ENCODE results near the gene FURIN.

Gene FURIN

DNA sequence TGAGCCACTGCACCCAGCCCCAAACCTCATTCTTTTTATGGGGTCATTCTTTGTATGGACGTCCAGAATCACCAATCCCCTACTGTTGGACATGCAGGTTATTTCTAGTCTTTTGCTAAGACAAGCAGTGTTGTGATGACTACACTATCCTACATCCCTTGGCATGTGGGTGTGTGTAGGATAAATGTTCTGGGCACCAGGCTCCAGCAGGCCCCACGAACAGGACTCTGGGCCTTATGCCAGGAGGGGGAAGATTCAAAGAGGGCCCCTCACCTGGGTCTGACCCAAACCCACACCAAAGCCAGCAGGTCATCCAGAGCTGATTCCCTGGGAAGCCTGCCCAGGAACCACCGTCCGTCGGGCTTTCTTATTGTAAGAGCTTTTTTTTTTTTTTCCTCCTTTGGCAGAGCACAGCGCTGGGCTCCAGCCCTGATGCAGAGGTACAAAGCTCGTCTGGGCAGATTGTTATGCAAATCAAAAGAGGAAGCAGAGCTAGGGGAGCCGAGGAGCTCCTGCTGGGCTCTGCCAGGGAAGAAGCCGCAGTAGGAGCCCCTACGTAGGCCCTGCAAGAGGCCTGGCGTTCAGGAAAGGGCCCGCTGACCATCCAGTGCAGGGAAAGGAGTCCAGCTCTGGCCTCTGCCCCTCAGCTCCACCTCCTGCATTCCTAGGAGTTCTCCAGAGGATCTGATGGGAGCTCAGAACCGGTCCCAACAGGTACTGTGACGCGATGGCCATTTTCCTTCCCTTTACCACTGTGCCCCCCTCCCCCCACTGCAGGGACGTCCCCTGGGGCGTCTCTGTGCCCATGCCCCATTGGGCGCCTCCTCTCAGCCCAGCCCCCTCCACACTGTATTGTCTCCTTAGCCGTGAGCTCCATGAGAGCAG, 29.0 kb upstream of the FURIN start:
- peak overlapping the region; percentile 39 for H3K27ac ChIP-seq (ENCODE audit: low read depth, low read length)
- H3K27me3 ChIP-seq (ENCODE audit: control insufficient read depth, low read length): no peaks in the 10 kb centered on the region
- peak overlapping the region; percentile 89 for H3K4me2 ChIP-seq (ENCODE audit: low read length)
- peak overlapping the region; percentile 77 for H3K4me3 ChIP-seq (ENCODE audit: low read length)
- H3K36me3 ChIP-seq (ENCODE audit: control insufficient read depth, low read length): no peaks in the 10 kb centered on the region
- H3K9me3 ChIP-seq (ENCODE audit: control insufficient read depth, insufficient read depth, low read length): no peaks in the 10 kb centered on the region
- peaks cover 34% of the 10 kb centered on the region for H3K4me1 ChIP-seq (ENCODE audit: control insufficient read depth, low read length)
- TF ChIP-seq, protein P1, sequence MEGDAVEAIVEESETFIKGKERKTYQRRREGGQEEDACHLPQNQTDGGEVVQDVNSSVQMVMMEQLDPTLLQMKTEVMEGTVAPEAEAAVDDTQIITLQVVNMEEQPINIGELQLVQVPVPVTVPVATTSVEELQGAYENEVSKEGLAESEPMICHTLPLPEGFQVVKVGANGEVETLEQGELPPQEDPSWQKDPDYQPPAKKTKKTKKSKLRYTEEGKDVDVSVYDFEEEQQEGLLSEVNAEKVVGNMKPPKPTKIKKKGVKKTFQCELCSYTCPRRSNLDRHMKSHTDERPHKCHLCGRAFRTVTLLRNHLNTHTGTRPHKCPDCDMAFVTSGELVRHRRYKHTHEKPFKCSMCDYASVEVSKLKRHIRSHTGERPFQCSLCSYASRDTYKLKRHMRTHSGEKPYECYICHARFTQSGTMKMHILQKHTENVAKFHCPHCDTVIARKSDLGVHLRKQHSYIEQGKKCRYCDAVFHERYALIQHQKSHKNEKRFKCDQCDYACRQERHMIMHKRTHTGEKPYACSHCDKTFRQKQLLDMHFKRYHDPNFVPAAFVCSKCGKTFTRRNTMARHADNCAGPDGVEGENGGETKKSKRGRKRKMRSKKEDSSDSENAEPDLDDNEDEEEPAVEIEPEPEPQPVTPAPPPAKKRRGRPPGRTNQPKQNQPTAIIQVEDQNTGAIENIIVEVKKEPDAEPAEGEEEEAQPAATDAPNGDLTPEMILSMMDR (IDR thresholded peaks at IDR 0.05; ENCODE audit: low read depth, low read length, poor library complexity, severe bottlenecking): no peak
- no peak for TF ChIP-seq EZH2phosphoT487 (IDR thresholded peaks at IDR 0.05; ENCODE audit: borderline replicate concordance, low read length)
- no peaks in the 10 kb centered on the region for H3F3A ChIP-seq (ENCODE audit: control insufficient read depth, insufficient read depth)
- H3K79me2 ChIP-seq (ENCODE audit: control insufficient read depth, low read length): no peaks in the 10 kb centered on the region
- H4K20me1 ChIP-seq (ENCODE audit: control insufficient read depth, insufficient read depth, low read depth, low read length): no peaks in the 10 kb centered on the region
- H3K9me2 ChIP-seq (replicated peaks; ENCODE audit: control insufficient read depth, low read length): no peaks in the 10 kb centered on the region

DNA sequence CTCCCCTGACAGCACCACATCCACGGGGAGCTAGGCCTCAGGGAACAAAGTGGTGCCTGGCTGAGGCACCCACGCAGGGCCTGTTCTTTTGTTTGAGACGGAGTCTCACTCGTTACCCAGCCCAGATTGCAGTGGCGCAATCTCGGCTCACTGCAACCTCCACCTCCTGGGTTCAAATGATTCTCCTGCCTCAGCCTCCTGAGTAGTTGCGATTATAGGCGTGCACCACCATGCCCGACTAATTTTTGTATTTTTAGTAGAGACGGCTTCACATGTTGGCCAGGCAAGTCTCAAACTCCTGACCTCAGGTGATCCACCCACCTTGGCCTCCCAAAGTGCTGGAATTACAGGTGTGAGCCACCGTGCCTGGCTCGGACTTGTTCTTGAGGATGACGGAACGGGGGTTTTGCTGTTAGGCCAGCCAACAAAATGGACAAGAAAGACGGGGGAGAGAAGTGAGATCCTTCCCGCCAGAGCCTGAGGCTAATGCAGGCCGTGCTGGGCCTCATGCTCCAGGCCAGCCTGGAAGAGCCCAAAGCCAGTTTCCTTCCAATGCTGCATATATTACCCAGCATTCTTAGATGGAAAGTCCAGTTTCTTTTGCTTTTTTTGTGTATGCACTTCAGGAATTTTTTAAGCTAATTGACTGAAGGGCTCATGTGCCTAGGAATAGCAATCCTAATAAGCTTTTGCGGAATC, 28.1 kb upstream of the FURIN start:
- no peak for TF ChIP-seq EZH2phosphoT487 (IDR thresholded peaks at IDR 0.05; ENCODE audit: borderline replicate concordance, low read length)
- TF ChIP-seq, protein P1 (IDR thresholded peaks at IDR 0.05; ENCODE audit: low read depth, low read length, poor library complexity, severe bottlenecking): no peak
- H4K20me1 ChIP-seq (ENCODE audit: control insufficient read depth, insufficient read depth, low read depth, low read length): no peaks in the 10 kb centered on the region
- no peaks in the 10 kb centered on the region for H3F3A ChIP-seq (ENCODE audit: control insufficient read depth, insufficient read depth)
- peak overlapping the region; percentile 89 for H3K4me2 ChIP-seq (ENCODE audit: low read length)
- H3K4me1 ChIP-seq (ENCODE audit: control insufficient read depth, low read length): peaks cover 37% of the 10 kb centered on the region
- H3K27me3 ChIP-seq (ENCODE audit: control insufficient read depth, low read length): no peaks in the 10 kb centered on the region
- H3K4me3 ChIP-seq (ENCODE audit: low read length): peak overlapping the region; percentile 77
- peak overlapping the region; percentile 39 for H3K27ac ChIP-seq (ENCODE audit: low read depth, low read length)
- H3K9me3 ChIP-seq (ENCODE audit: control insufficient read depth, insufficient read depth, low read length): no peaks in the 10 kb centered on the region
- no peaks in the 10 kb centered on the region for H3K36me3 ChIP-seq (ENCODE audit: control insufficient read depth, low read length)
- H3K9me2 ChIP-seq (replicated peaks; ENCODE audit: control insufficient read depth, low read length): no peaks in the 10 kb centered on the region
- H3K79me2 ChIP-seq (ENCODE audit: control insufficient read depth, low read length): no peaks in the 10 kb centered on the region

DNA sequence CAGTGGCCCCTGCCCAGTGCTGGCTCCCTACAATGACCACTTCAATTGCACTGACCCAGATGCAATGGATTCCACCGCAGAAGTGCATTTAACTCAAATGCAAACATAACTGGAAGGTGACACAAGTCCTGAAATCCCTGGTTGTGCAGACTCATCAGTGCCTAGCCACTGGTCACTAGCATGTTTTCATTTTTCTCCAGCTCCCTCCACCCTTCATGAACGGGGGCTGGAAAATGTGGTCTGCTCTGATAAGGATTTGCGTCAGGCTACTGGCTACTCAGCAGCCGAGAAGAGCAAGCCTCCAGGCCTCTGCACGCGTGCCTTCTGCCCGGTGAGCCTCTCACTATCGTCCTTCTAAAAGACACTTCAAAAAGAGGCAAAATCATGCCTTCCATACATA, 27.4 kb upstream of the FURIN start:
- Histone ChIP-seq H3K4me3 (ENCODE audit: low read length) (no peak overlapping the region), H3K27me3 (ENCODE audit: control insufficient read depth, low read length) (no peaks in the 10 kb centered on the region), H3K9me2 (replicated peaks; ENCODE audit: control insufficient read depth, low read length) (no peaks in the 10 kb centered on the region), H3K79me2 (ENCODE audit: control insufficient read depth, low read length) (no peaks in the 10 kb centered on the region), H3K36me3 (ENCODE audit: control insufficient read depth, low read length) (no peaks in the 10 kb centered on the region), H4K20me1 (ENCODE audit: control insufficient read depth, insufficient read depth, low read depth, low read length) (no peaks in the 10 kb centered on the region), H3K27ac (ENCODE audit: low read depth, low read length) (no peak overlapping the region), H3F3A (ENCODE audit: control insufficient read depth, insufficient read depth) (no peaks in the 10 kb centered on the region), H3K4me2 (ENCODE audit: low read length) (0 out of 2 replicates have a peak overlapping the region, but pooled peaks have one; percentile 89), H3K4me1 (ENCODE audit: control insufficient read depth, low read length) (peaks cover 34% of the 10 kb centered on the region), H3K9me3 (ENCODE audit: control insufficient read depth, insufficient read depth, low read length) (no peaks in the 10 kb centered on the region)
- TF ChIP-seq EZH2phosphoT487 (IDR thresholded peaks at IDR 0.05; ENCODE audit: borderline replicate concordance, low read length): no peak
- TF ChIP-seq, protein P1 (IDR thresholded peaks at IDR 0.05; ENCODE audit: low read depth, low read length, poor library complexity, severe bottlenecking): no peak

Measured in DOHH2 (cell line).